Gastroesophageal sphincter (tissue), 4 donors: Measurements from ENCODE around the gene ADGRL1. TPM values are rescaled to one million over a fixed set of nuclear protein-coding genes. Genes with fewer than 3 reads are reported as not detected.

Experiments used
- ATAC-seq: fragments of 150-250 bp; one replicate; pipeline ENCODE4 v1.9.1; 2016; ENCODE audit warnings: mild to moderate bottlenecking, moderate library complexity
- H3K27ac ChIP-seq, 4 donors: fragments of 200-600 bp; sonication (generic) in 3 of 4; 1 replicate in 3 of 4; 2 replicates in 1 of 4; pipeline ENCODE4 v1.5.1; 2016 to 2019
- H3K27me3 ChIP-seq: fragments of 200-600 bp; sonication (generic); one replicate; pipeline ENCODE4 v1.5.1; 2019
- H3K36me3 ChIP-seq, 2 donors: fragments of 200-600 bp; sonication (generic); one replicate each; pipeline ENCODE4 v1.5.1; 2019; ENCODE audit warnings: control low read depth in 1 of 2
- H3K4me1 ChIP-seq, 3 donors: fragments of 200-600 bp; sonication (generic); 1 replicate in 2 of 3; 2 replicates in 1 of 3; pipeline ENCODE4 v1.5.1; 2016 to 2019; ENCODE audit warnings: control low read depth in 2 of 3
- H3K4me3 ChIP-seq, 2 donors: fragments of 200-600 bp; sonication (generic); one replicate each; pipeline ENCODE4 v1.5.1; 2019; ENCODE audit warnings: mild to moderate bottlenecking in 1 of 2, moderate library complexity in 1 of 2
- H3K9me3 ChIP-seq, 3 donors: fragments of 200-600 bp; sonication (generic); one replicate each; pipeline ENCODE4 v1.5.1; 2017 to 2019; ENCODE audit warnings: control low read depth in 2 of 3
- EP300 ChIP-seq: sonication (generic); formaldehyde crosslinking; IDR thresholded peaks from one replicate; pipeline ENCODE4 v1.6.1; 2017; ENCODE audit warnings: antibody characterized with exemption, mild to moderate bottlenecking
- POLR2A ChIP-seq, 2 donors: fragments of 450-650 bp; IDR thresholded peaks; one replicate each; pipeline ENCODE4 v1.6.1; 2017; ENCODE audit warnings: antibody characterized with exemption in 2 of 2, mild to moderate bottlenecking in 2 of 2, moderate library complexity in 1 of 2
- POLR2AphosphoS5 ChIP-seq: sonication (generic); formaldehyde crosslinking; IDR thresholded peaks from one replicate; pipeline ENCODE4 v1.6.1; 2017; ENCODE audit warnings: antibody characterized with exemption
- WGBS, 2 donors: methylation state at CpG; one replicate each; pipeline ENCODE4 v1.1.5; 2018; ENCODE audit warnings: low coverage in 1 of 2; 5-methylcytosine and 5-hydroxymethylcytosine counted together
- total RNA-seq, 4 donors: library from RNA; depleted of rRNA; stranded (reverse); fragments of >200 nt; gene quantifications; one replicate each; pipeline ENCODE4 v1.1.0, GENCODE V29; 2016
- TF ChIP-seq, protein P1 (sequence below), 4 experiments: fragments of 200-600 bp in 2 of 4; fragments of 450-650 bp in 2 of 4; sonication (generic) in 1 of 4; IDR thresholded peaks; one replicate each; pipeline ENCODE4 v1.5.1; 2017 to 2019; ENCODE audit warnings: antibody characterized with exemption in 4 of 4, mild to moderate bottlenecking in 2 of 4, moderate library complexity in 2 of 4

Gene ADGRL1
- total RNA-seq, 4 donors from 2014 or later: 13.3 to 47.9 (median 21.1) TPM

DNA sequence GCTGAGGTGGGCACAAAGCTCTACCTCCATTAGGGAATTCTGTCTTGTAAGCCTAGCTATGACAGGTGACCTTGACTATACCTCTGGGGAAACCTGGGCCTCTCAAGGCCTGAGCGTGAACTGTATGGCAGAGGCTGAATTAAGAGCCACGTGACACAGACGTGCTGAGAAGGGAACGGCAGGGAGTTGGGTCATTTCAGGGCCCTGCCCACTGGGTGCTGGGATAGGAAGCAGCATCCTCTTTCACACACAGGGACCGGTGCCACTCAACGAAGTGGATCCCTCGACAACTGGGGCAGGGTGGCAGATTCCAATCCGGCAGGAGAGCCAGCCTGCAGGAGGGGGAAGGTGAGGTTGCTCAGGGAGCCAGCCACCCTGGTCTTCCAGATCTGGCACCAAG lies 78.8 kb downstream of the ADGRL1 start:
- 96% methylated on average over 4 of the region's 8 CpGs; no CpG with 5 or more reads in 1 of the 2 donors for WGBS, 2 donors
- H3K36me3 ChIP-seq: no peaks in the 10 kb centered on the region
- H3K27ac ChIP-seq: no peak overlapping the region
- no peaks in the 10 kb centered on the region for H3K4me1 ChIP-seq
- no peaks in the 10 kb centered on the region for H3K9me3 ChIP-seq
- H3K4me3 ChIP-seq: no peak overlapping the region
- no peak for ATAC-seq
- TF ChIP-seq, protein P1, sequence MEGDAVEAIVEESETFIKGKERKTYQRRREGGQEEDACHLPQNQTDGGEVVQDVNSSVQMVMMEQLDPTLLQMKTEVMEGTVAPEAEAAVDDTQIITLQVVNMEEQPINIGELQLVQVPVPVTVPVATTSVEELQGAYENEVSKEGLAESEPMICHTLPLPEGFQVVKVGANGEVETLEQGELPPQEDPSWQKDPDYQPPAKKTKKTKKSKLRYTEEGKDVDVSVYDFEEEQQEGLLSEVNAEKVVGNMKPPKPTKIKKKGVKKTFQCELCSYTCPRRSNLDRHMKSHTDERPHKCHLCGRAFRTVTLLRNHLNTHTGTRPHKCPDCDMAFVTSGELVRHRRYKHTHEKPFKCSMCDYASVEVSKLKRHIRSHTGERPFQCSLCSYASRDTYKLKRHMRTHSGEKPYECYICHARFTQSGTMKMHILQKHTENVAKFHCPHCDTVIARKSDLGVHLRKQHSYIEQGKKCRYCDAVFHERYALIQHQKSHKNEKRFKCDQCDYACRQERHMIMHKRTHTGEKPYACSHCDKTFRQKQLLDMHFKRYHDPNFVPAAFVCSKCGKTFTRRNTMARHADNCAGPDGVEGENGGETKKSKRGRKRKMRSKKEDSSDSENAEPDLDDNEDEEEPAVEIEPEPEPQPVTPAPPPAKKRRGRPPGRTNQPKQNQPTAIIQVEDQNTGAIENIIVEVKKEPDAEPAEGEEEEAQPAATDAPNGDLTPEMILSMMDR (IDR thresholded peaks at IDR 0.05): no peak
- TF ChIP-seq POLR2A (IDR thresholded peaks at IDR 0.05) (no peak), EP300 (no peak), POLR2AphosphoS5 (no peak)
- H3K27me3 ChIP-seq: no peaks in the 10 kb centered on the region

DNA sequence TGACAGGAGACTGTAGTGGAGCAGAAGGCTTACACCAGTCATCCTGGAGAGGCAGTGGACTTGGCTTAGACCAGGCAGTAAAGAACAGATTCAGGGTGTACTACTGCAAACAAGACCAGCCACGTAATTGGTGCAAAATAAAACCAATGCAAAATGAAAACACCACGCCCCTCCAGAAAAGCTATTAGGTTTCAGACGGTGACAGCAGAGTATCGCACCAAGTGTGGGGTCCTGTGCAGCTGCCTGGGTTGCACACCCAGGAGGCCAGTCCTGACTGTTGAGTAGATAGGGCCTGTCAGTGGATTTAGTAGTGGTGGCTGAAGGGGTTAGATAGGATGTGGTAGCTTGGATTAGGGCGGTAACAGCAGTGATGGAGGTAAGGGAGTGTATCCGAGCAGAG lies 83.0 kb downstream of the ADGRL1 start:
- Histone ChIP-seq H3K27ac (no peak overlapping the region), H3K27me3 (no peaks in the 10 kb centered on the region), H3K4me1 (peaks cover 4 to 23% (median 11%) of the 10 kb centered on the region in 3 donors), H3K4me3 (no peak overlapping the region), H3K9me3 (no peaks in the 10 kb centered on the region), H3K36me3 (no peaks in the 10 kb centered on the region)
- 92 to 96% methylated on average over 6 of the region's 6 CpGs for WGBS, 2 donors
- TF ChIP-seq POLR2A (IDR thresholded peaks at IDR 0.05) (no peak), EP300 (no peak), POLR2AphosphoS5 (no peak)
- TF ChIP-seq, protein P1 (IDR thresholded peaks at IDR 0.05): no peak
- no peak for ATAC-seq

DNA sequence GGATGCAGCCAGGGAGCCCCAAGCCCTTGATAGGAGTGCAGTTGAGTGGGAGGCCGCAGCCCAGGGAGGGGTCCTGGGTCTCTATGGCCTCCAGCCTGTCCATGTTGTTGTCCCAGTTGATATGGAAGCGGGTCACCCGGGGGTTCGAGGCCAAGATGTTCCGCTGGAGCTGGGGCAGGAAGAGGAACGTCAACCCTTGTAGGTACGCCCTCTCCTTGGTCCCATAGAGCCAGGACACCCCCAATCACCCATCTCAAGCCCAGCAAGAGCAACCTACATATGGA lies 85.5 kb downstream of the ADGRL1 start:
- Histone ChIP-seq H3K9me3 (no peaks in the 10 kb centered on the region), H3K4me1 (peaks cover 7 to 38% (median 24%) of the 10 kb centered on the region in 3 donors), H3K4me3 (no peak overlapping the region), H3K27me3 (no peaks in the 10 kb centered on the region), H3K27ac (peak overlapping the region in 3 of 4 donors; percentile 98 to 100 (median 99)), H3K36me3 (no peaks in the 10 kb centered on the region)
- no peak for ATAC-seq
- TF ChIP-seq POLR2AphosphoS5 (no peak), POLR2A (IDR thresholded peaks at IDR 0.05) (no peak), EP300 (no peak)
- TF ChIP-seq, protein P1 (IDR thresholded peaks at IDR 0.05): no peak
- WGBS, 2 donors: 75 to 100% methylated on average over 1 to 2 of the region's 7 CpGs

DNA sequence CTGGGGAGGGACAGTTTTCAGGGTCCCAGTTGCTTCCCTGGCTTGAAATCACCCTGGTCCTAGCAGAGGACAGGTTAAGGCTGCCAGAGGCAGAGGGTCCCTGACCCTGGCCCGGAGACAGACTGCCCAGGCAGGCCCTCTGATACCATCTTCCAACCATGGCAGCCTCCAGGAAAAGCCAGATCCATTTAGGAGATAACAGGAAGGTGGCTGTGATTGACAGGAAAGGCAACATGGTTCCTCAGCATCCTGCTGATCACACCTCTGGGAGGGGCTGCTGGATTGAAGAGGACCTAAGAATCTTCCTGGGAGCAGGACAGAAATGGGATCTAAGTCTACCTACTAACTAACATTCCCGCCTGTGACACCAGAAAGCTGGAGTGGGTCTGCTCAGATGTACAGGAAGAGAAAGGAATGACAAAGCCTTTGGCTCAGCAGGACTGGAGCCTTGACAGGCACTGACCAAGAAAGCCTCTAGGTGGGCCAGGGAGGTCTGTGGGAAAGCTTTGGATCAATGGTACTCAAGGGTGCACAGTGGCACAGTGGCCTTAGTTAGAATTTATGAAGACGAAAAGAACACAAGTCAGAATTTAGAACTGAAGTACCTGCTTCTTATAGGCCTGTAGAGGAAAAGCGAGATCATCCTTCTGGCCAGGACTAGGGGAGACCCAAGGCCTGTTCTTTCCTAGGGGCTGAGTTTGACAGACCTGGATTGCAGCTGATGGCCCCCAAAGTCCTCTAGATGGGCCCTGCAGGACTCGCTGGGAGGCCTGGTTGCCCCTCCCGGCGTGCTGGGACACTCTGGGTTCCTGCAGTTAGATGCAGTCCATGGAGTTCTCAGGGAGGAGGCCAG lies 86.1 kb downstream of the ADGRL1 start:
- ATAC-seq: no peak
- Histone ChIP-seq H3K27ac (peak overlapping the region; percentile 84 to 100 (median 98)), H3K4me1 (peaks cover 7 to 44% (median 27%) of the 10 kb centered on the region in 3 donors), H3K36me3 (no peaks in the 10 kb centered on the region), H3K27me3 (no peaks in the 10 kb centered on the region), H3K4me3 (no peak overlapping the region), H3K9me3 (no peaks in the 10 kb centered on the region)
- 85 to 87% methylated on average over 2 to 4 of the region's 7 CpGs for WGBS, 2 donors
- no peak for TF ChIP-seq POLR2AphosphoS5
- TF ChIP-seq, protein P1 (IDR thresholded peaks at IDR 0.05): no peak

DNA sequence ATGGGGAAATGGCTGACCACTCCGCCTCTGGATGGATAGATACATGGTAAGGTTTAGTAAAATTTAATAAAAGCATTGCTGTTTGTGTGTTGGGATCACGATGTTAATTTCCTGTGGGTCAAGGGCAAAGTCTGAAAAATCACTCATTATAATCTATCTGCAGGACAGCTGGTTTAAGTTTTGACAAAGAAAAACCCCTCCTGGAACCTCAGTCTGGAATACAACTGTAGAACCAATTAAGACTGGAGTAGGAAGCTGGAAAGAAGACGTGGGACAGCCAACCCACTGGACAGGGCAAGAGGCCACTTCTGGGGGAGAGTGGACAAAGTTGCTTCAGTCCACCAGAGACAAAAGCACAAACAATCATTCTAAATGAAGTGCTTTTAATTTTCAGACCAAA lies 86.8 kb downstream of the ADGRL1 start:
- peak overlapping the region; percentile 3 to 96 for H3K4me3 ChIP-seq

More for the DNA sequence above, 86.8 kb downstream of the ADGRL1 start:
- Histone ChIP-seq H3K27ac (peak overlapping the region; percentile 84 to 100 (median 98)), H3K9me3 (no peaks in the 10 kb centered on the region), H3K4me1 (peaks cover 7 to 51% (median 34%) of the 10 kb centered on the region in 3 donors), H3K36me3 (no peaks in the 10 kb centered on the region), H3K27me3 (no peaks in the 10 kb centered on the region)
- 22 to 36% methylated on average over 1 to 3 of the region's 3 CpGs for WGBS, 2 donors
- no peak for TF ChIP-seq POLR2A (IDR thresholded peaks at IDR 0.05)
- TF ChIP-seq, protein P1 (IDR thresholded peaks at IDR 0.05): no peak
- TF ChIP-seq EP300: no peak
- no peak for TF ChIP-seq POLR2AphosphoS5
- ATAC-seq: no peak
